PC-3 (cell line): Measurements from ENCODE around the gene C3AR1. TPM values are rescaled to one million over a fixed set of nuclear protein-coding genes. Genes with fewer than 3 reads are reported as not detected.

Experiments
- ATAC-seq: fragments of 200-7000 bp; cut with Tn5 transposase; 2 replicates; pipeline ENCODE4 v1.9.1; 2020; ENCODE audit warnings: mild to moderate bottlenecking, moderate library complexity
- BruUV-seq: library from RNA; stranded (reverse); fragments of 400-500 nt; replicated peaks from 2 replicates; lab custom pipeline; 2021; lab: Mats Ljungman, UMichigan
- CTCF ChIA-PET: fragments of 300-600 bp; sonication (Branson Sonifier 250); formaldehyde crosslinking; loops from one replicate; lab custom pipeline; 2022; ENCODE audit warnings: antibody characterized with exemption; lab: Charles Lee
- POLR2A ChIA-PET: fragments of 300-600 bp; sonication (Branson Sonifier 250); formaldehyde crosslinking; loops from one replicate; lab custom pipeline; 2022; ENCODE audit warnings: antibody characterized with exemption; ENCODE audit not compliant: unreplicated experiment; lab: Charles Lee
- DNase-seq: peaks from one replicate; pipeline ENCODE4 v3.0.0-alpha.2; 2015
- H2AFZ ChIP-seq: fragments of 300-600 bp; sonication (generic); 2 replicates; pipeline ENCODE4 v1.6.0; 2016; ENCODE audit warnings: antibody characterized with exemption, low read length
- H3F3A ChIP-seq: fragments of 300-600 bp; sonication (generic); one replicate; pipeline ENCODE4 v1.6.0; 2017; ENCODE audit warnings: antibody characterized with exemption, low read length, control low read depth, mild to moderate bottlenecking; ENCODE audit not compliant: unreplicated experiment
- H3K27ac ChIP-seq: fragments of 300-600 bp; sonication (generic); 2 replicates; pipeline ENCODE4 v1.5.1; 2016; ENCODE audit warnings: mild to moderate bottlenecking, low read length
- H3K27me3 ChIP-seq: fragments of 300-600 bp; sonication (generic); 2 replicates; pipeline ENCODE4 v1.6.1; 2016; ENCODE audit warnings: low read length, mixed read lengths
- H3K36me3 ChIP-seq: fragments of 300-600 bp; sonication (generic); 2 replicates; pipeline ENCODE4 v1.6.1; 2016; ENCODE audit warnings: low read depth, mixed run types, low read length, mixed read lengths
- H3K4me1 ChIP-seq: fragments of 300-600 bp; sonication (generic); 2 replicates; pipeline ENCODE4 v1.5.1; 2016; ENCODE audit warnings: low read length; ENCODE audit not compliant: insufficient read depth
- H3K4me2 ChIP-seq: fragments of 300-600 bp; sonication (generic); 2 replicates; pipeline ENCODE4 v1.6.0; 2016; ENCODE audit warnings: low read length
- H3K4me3 ChIP-seq: fragments of 300-600 bp; sonication (generic); 2 replicates; pipeline ENCODE4 v1.5.1; 2016; ENCODE audit warnings: mild to moderate bottlenecking, low read length, mixed read lengths
- H3K79me2 ChIP-seq: fragments of 300-600 bp; sonication (generic); 2 replicates; pipeline ENCODE4 v1.6.1; 2017; ENCODE audit warnings: low read length, mixed read lengths
- H3K9ac ChIP-seq: fragments of 300-600 bp; sonication (generic); 2 replicates; pipeline ENCODE4 v1.6.0; 2016; ENCODE audit warnings: mild to moderate bottlenecking, low read length
- H3K9me2 ChIP-seq: fragments of 300-600 bp; sonication (generic); replicated peaks from 2 replicates; pipeline ENCODE4 v1.6.1; 2016; ENCODE audit warnings: mixed run types, low read length, mixed read lengths
- H3K9me3 ChIP-seq: fragments of 300-600 bp; sonication (generic); 2 replicates; pipeline ENCODE4 v1.6.1; 2016; ENCODE audit warnings: low read length, mixed read lengths
- H4K20me1 ChIP-seq: fragments of 300-600 bp; sonication (generic); 2 replicates; pipeline ENCODE4 v1.6.1; 2016; ENCODE audit warnings: low read length, mixed read lengths
- EZH2 ChIP-seq: fragments of 300-600 bp; sonication (generic); IDR thresholded peaks from one replicate; pipeline ENCODE4 v1.6.1; 2017; ENCODE audit warnings: antibody characterized with exemption, mild to moderate bottlenecking, low read length; ENCODE audit not compliant: unreplicated experiment
- EZH2phosphoT487 ChIP-seq: fragments of 300-600 bp; sonication (generic); IDR thresholded peaks from 2 replicates; pipeline ENCODE4 v1.6.1; 2018; ENCODE audit warnings: mild to moderate bottlenecking, antibody characterized with exemption, low read length, borderline replicate concordance
- intact Hi-C: fragments of 100-400 bp; cut with micrococcal nuclease; formaldehyde crosslinking; loops from 2 replicates; pipeline ENCODE4 v1.9.0; 2023
- total RNA-seq: library from RNA; depleted of rRNA; stranded (reverse); fragments of >200 nt; gene quantifications from 2 replicates; pipeline ENCODE4 v1.2.3, GENCODE V29; 2014
- TF ChIP-seq, protein P1 (sequence below): fragments of 300-600 bp; sonication (generic); conservative IDR thresholded peaks from 2 replicates; pipeline ENCODE4 v1.5.1; 2017; ENCODE audit warnings: antibody characterized with exemption, low read depth, mild to moderate bottlenecking, low read length

Gene C3AR1
- total RNA-seq, 1 experiment from 2014 or later: not detected

DNA sequence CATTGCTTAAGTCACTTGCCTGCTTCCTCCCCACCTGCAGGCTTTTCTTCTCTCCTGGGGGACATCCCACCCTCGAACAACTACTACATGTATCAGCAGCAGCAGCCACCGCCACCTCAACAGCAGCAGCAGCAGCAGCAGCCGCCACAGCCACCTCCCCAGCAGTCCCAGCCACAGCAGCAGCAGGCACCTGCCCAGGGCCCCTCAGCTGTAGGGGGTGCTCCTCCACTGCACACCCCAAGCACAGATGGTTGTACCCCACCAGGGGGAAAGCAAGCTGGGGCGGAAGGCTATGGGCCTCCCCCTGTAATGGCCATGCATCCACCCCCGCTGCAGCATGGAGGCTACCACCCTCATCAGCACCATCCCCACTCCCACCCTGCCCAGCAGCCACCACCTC is 18.3 kb downstream of the C3AR1 start:
- BruUV-seq: no TSS peak
- H4K20me1 ChIP-seq: no peaks in the 10 kb centered on the region
- no peaks in the 10 kb centered on the region for H3K9me3 ChIP-seq
- ATAC-seq (no peak), DNase-seq (no peak)
- no peaks in the 10 kb centered on the region for H3K4me1 ChIP-seq
- no peaks in the 10 kb centered on the region for H3K79me2 ChIP-seq
- no peak overlapping the region for H3K9ac ChIP-seq
- H3K9me2 ChIP-seq: no peaks in the 10 kb centered on the region
- H3K27me3 ChIP-seq: no peaks in the 10 kb centered on the region
- H2AFZ ChIP-seq: no peak overlapping the region
- 0 out of 2 replicates have a peak, but pooled peaks cover 7% of the 10 kb centered on the region for H3K36me3 ChIP-seq
- H3F3A ChIP-seq: no peaks in the 10 kb centered on the region
- TF ChIP-seq EZH2: no peak
- TF ChIP-seq, protein P1, sequence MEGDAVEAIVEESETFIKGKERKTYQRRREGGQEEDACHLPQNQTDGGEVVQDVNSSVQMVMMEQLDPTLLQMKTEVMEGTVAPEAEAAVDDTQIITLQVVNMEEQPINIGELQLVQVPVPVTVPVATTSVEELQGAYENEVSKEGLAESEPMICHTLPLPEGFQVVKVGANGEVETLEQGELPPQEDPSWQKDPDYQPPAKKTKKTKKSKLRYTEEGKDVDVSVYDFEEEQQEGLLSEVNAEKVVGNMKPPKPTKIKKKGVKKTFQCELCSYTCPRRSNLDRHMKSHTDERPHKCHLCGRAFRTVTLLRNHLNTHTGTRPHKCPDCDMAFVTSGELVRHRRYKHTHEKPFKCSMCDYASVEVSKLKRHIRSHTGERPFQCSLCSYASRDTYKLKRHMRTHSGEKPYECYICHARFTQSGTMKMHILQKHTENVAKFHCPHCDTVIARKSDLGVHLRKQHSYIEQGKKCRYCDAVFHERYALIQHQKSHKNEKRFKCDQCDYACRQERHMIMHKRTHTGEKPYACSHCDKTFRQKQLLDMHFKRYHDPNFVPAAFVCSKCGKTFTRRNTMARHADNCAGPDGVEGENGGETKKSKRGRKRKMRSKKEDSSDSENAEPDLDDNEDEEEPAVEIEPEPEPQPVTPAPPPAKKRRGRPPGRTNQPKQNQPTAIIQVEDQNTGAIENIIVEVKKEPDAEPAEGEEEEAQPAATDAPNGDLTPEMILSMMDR: no peak
- no peak for TF ChIP-seq EZH2phosphoT487
- intact Hi-C loops: no loop called here
- ChIA-PET CTCF (no interaction called here), POLR2A (no interaction called here)
- H3K4me2 ChIP-seq: no peak overlapping the region
- H3K27ac ChIP-seq: no peak overlapping the region
- no peak overlapping the region for H3K4me3 ChIP-seq

DNA sequence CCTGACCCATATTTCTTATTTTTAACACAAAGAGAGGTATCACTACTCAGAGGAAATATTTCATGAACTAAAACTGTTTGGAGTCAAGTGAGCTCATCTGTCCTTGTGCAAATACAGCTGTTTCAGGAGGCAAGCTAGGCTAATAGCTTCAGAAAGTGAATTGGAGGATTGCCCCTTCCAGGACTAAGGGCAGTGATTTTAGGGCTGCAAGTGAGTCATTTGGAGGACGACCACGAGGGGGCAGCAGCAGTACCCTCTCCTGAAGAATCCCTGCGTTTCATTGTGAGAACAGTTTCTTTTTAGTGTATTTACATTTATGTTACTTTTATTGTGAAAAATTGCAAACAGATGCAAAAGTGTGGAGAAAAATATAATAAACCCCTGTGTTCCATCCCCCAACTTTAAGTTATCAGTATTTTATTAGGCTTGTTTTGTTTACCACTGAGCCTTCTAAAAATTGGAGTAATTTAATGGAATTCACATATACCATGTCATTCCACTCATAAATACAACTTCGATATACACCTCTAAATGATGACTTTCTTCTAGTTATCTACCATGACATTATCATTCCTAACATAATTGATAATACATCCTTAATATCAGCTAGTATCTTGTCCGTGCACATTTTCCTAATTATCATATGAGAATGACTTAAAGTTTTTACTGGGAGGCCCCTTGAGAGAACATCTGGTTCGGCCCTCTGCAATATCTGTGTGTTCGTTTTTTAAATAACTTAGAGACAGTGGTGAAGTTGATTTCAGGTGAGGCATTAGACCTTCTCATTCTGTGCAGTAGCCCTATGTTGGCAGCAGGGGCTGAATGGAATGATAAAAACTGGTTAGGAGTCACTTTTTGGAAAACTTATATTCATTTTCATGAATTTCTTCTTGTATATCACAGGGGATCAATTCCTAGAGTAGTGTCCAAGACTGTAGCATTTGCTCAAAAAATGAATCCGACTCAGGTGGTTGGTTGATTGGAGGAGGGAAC is 19.9 kb downstream of the C3AR1 start:
- H3K4me3 ChIP-seq: no peak overlapping the region
- H3K79me2 ChIP-seq: no peaks in the 10 kb centered on the region
- ATAC-seq: peak; percentile 71
- TF ChIP-seq, protein P1: peak; percentile 77
- TF ChIP-seq EZH2phosphoT487: no peak
- TF ChIP-seq EZH2: no peak
- H3K36me3 ChIP-seq: 0 out of 2 replicates have a peak, but pooled peaks cover 7% of the 10 kb centered on the region
- no peak overlapping the region for H2AFZ ChIP-seq
- no TSS peak for BruUV-seq
- H3K27me3 ChIP-seq: no peaks in the 10 kb centered on the region
- ChIA-PET POLR2A (interaction anchor here (0.6 kb wide), 1 partner anchor 185 kb away, joined by 3 read pairs; no protein-coding TSS in a partner anchor), CTCF (interaction anchor here (1.6 kb wide), 1 partner anchor 31 kb away, joined by 23 read pairs; no protein-coding TSS in a partner anchor)
- H4K20me1 ChIP-seq: no peaks in the 10 kb centered on the region
- intact Hi-C loops: loop anchor here (1.0 kb wide), 1 partner anchor 32 kb away; no protein-coding TSS in a partner anchor
- peak; percentile 68 for DNase-seq
- no peak overlapping the region for H3K27ac ChIP-seq
- H3K9me2 ChIP-seq: no peaks in the 10 kb centered on the region
- no peaks in the 10 kb centered on the region for H3F3A ChIP-seq
- H3K4me1 ChIP-seq: no peaks in the 10 kb centered on the region
- H3K4me2 ChIP-seq: no peak overlapping the region
- H3K9me3 ChIP-seq: no peaks in the 10 kb centered on the region
- no peak overlapping the region for H3K9ac ChIP-seq

DNA sequence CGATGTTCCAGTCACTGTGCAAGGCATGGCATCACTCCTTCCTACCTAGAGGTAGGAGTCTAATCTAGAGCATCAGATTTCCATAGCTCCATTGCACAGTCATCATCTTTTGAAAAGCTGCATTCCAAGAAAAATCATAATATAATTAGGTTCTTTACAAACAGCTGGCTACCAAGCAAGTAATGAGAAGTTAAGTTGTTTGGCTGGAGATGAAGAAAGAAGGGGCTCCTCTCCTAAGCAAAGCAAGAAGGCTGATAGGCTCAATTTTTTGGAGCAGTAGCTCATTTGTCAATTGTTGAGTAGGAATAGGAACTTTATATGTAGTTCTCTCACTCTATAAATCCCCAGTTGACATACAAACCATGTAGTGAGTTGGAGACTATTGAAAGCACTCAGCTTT is 25.4 kb downstream of the C3AR1 start:
- ChIA-PET POLR2A (no interaction called here), CTCF (no interaction called here)
- no TSS peak for BruUV-seq
- H3K4me1 ChIP-seq: no peaks in the 10 kb centered on the region
- H3K9me3 ChIP-seq: no peaks in the 10 kb centered on the region
- no peaks in the 10 kb centered on the region for H3F3A ChIP-seq
- ATAC-seq (no peak), DNase-seq (no peak)
- no peak overlapping the region for H3K27ac ChIP-seq
- no peaks in the 10 kb centered on the region for H3K27me3 ChIP-seq
- no peaks in the 10 kb centered on the region for H3K79me2 ChIP-seq
- no peak overlapping the region for H3K4me2 ChIP-seq
- no peak overlapping the region for H3K9ac ChIP-seq
- H3K36me3 ChIP-seq: no peaks in the 10 kb centered on the region
- no peaks in the 10 kb centered on the region for H3K9me2 ChIP-seq
- no peaks in the 10 kb centered on the region for H4K20me1 ChIP-seq
- H2AFZ ChIP-seq: no peak overlapping the region
- intact Hi-C loops: no loop called here
- TF ChIP-seq EZH2phosphoT487 (no peak), EZH2 (no peak)
- TF ChIP-seq, protein P1: no peak
- H3K4me3 ChIP-seq: no peak overlapping the region
